Endothelial cell of umbilical vein (primary cell): Measurements from ENCODE around the gene APBB2.

ENCODE experiments used
- POLR2A ChIP-seq: IDR thresholded peaks from 2 replicates; pipeline ENCODE4 v1.6.1; 2012; ENCODE audit warnings: low read depth, mild to moderate bottlenecking, control low read depth, low read length
- TF ChIP-seq, protein P1 (sequence below), 2 donors: IDR thresholded peaks; 1 replicate in 1 of 2; 2 replicates in 1 of 2; pipeline ENCODE4 v1.5.1; 2011; ENCODE audit warnings: low read length in 2 of 2, mild to moderate bottlenecking in 2 of 2, moderate library complexity in 2 of 2, control low read depth in 1 of 2, inconsistent platforms in 1 of 2, low read depth in 1 of 2; ENCODE audit not compliant: insufficient read depth in 1 of 2; ENCODE audit errors: extremely low read depth in 1 of 2

DNA sequence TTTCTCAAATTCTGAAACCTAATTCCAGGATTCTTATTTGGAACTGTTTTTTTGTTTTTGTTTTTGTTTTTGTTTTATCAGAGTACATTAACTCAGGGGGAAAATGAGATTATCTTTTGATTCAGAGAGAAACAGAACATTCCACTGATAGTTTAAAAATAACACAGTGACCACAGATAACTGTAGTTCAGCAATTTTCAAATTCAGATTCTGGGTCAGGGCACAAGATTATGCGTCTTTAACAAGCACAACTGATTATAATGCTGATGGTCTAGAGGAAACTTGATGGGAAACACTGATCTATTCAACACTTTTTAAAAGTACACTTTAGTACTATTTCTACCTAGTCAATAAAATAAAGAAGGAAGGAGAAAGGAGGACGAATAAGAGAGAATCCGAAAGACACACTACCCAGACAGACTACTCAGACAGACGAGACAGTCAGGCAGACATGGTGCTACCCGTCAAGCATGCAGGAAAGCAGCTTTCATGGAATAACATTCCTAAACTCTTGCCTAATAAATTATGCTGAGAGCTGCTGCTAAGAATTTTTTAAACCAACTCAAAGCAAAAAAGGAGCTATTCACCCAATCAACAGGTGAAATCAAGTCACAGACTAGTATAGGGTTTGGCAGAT lies 59.0 kb downstream of the APBB2 start:
- TF ChIP-seq POLR2A, result no peak
- TF ChIP-seq, protein P1, sequence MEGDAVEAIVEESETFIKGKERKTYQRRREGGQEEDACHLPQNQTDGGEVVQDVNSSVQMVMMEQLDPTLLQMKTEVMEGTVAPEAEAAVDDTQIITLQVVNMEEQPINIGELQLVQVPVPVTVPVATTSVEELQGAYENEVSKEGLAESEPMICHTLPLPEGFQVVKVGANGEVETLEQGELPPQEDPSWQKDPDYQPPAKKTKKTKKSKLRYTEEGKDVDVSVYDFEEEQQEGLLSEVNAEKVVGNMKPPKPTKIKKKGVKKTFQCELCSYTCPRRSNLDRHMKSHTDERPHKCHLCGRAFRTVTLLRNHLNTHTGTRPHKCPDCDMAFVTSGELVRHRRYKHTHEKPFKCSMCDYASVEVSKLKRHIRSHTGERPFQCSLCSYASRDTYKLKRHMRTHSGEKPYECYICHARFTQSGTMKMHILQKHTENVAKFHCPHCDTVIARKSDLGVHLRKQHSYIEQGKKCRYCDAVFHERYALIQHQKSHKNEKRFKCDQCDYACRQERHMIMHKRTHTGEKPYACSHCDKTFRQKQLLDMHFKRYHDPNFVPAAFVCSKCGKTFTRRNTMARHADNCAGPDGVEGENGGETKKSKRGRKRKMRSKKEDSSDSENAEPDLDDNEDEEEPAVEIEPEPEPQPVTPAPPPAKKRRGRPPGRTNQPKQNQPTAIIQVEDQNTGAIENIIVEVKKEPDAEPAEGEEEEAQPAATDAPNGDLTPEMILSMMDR (IDR thresholded peaks at IDR 0.05; ENCODE audit: extremely low read depth in 1 of 2, insufficient read depth in 1 of 2, low read depth in 1 of 2, low read length in 2 of 2), result no peak
